Thyroid gland (tissue), 4 donors: ENCODE data around the gene PRELID1.

Experiments
- POLR2A ChIP-seq, 2 donors: fragments of 450-650 bp; IDR thresholded peaks; one replicate each; pipeline ENCODE4 v1.6.1; 2017; ENCODE audit warnings: antibody characterized with exemption in 2 of 2, mild to moderate bottlenecking in 2 of 2, moderate library complexity in 1 of 2
- TF ChIP-seq, protein P1 (sequence below), 6 experiments: fragments of 200-600 bp in 3 of 6; fragments of 450-650 bp in 3 of 6; sonication (generic) in 3 of 6; IDR thresholded peaks; one replicate each; pipeline ENCODE4 v1.5.1; 2016 to 2019; ENCODE audit warnings: antibody characterized with exemption in 6 of 6, mild to moderate bottlenecking in 2 of 6, inconsistent platforms in 1 of 6, moderate library complexity in 1 of 6

DNA sequence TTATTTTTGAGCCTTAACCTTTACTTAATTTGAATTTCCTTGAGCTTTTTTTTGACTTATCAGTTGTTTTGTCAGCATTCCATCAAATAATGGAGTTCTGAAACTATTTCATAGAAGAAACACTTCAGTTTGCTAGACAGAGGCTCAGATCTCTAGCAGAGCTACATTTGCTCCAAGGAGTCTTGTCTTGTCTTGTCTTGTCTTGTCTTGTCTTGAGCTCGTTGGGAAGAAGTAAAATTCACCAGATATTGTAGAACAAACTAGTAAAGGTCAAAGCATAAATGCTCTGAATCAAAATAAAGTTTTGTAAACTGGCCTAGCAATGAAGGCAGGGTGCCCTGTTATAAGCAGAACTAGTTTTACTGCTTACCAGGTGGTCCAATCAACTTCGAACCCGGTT, 33.6 kb upstream of the PRELID1 start:
- TF ChIP-seq, protein P1, sequence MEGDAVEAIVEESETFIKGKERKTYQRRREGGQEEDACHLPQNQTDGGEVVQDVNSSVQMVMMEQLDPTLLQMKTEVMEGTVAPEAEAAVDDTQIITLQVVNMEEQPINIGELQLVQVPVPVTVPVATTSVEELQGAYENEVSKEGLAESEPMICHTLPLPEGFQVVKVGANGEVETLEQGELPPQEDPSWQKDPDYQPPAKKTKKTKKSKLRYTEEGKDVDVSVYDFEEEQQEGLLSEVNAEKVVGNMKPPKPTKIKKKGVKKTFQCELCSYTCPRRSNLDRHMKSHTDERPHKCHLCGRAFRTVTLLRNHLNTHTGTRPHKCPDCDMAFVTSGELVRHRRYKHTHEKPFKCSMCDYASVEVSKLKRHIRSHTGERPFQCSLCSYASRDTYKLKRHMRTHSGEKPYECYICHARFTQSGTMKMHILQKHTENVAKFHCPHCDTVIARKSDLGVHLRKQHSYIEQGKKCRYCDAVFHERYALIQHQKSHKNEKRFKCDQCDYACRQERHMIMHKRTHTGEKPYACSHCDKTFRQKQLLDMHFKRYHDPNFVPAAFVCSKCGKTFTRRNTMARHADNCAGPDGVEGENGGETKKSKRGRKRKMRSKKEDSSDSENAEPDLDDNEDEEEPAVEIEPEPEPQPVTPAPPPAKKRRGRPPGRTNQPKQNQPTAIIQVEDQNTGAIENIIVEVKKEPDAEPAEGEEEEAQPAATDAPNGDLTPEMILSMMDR (IDR thresholded peaks at IDR 0.05), result no peak
- TF ChIP-seq POLR2A (IDR thresholded peaks at IDR 0.05), result no peak
